ENCODE measurements around the gene AKAP6.

Gene AKAP6

GRCh38 chr14:32666308-32666707, 337.2 kb downstream of the AKAP6 start:
- no peak for DNase-seq

- no peak for DNase-seq
Observed at GRCh38 chr14:32667287-32667686, 338.2 kb downstream of the AKAP6 start.

GRCh38 chr14:32667791-32668190, 338.7 kb downstream of the AKAP6 start:
- no peak for DNase-seq

GRCh38 chr14:32669391-32669790, 340.3 kb downstream of the AKAP6 start:
- no peak for DNase-seq

- no peak for DNase-seq
Observed at GRCh38 chr14:32675433-32675832, 346.3 kb downstream of the AKAP6 start.

GRCh38 chr14:32677129-32677780, 348.2 kb downstream of the AKAP6 start:
- DNase-seq = no peak

- DNase-seq = no peak
Observed at GRCh38 chr14:32678088-32678487, 349.0 kb downstream of the AKAP6 start.

- DNase-seq = no peak
Observed at GRCh38 chr14:32679927-32680612, 351.0 kb downstream of the AKAP6 start.

GRCh38 chr14:32681598-32681997, 352.5 kb downstream of the AKAP6 start:
- no peak for DNase-seq

- peak in 9 of 51 donors; percentile 5 to 17 (median 9) for DNase-seq
Observed at GRCh38 chr14:32682214-32682613, 353.1 kb downstream of the AKAP6 start.

- no peak for DNase-seq
Observed at GRCh38 chr14:32683679-32684078, 354.6 kb downstream of the AKAP6 start.

- no peak for DNase-seq
Observed at GRCh38 chr14:32688941-32689340, 359.8 kb downstream of the AKAP6 start.

GRCh38 chr14:32692441-32692840, 363.3 kb downstream of the AKAP6 start:
- DNase-seq = no peak

- peak in 2 of 51 donors; percentile 9 to 16 for DNase-seq
Observed at GRCh38 chr14:32693114-32693513, 364.0 kb downstream of the AKAP6 start.

- no peak for DNase-seq
Observed at GRCh38 chr14:32694795-32695449, 365.8 kb downstream of the AKAP6 start.

GRCh38 chr14:32696325-32697091, 367.4 kb downstream of the AKAP6 start:
- no peak for DNase-seq

- DNase-seq = no peak
Observed at GRCh38 chr14:32697114-32697513, 368.0 kb downstream of the AKAP6 start.

- DNase-seq = no peak
Observed at GRCh38 chr14:32697704-32698103, 368.6 kb downstream of the AKAP6 start.

- no peak for DNase-seq
Observed at GRCh38 chr14:32698831-32699230, 369.7 kb downstream of the AKAP6 start.

GRCh38 chr14:32701475-32701874, 372.4 kb downstream of the AKAP6 start:
- no peak for DNase-seq

GRCh38 chr14:32702088-32702487, 373.0 kb downstream of the AKAP6 start:
- no peak for DNase-seq

- peak in 37 of 51 donors; percentile 6 to 77 (median 52) for DNase-seq
Observed at GRCh38 chr14:32702562-32702961, 373.5 kb downstream of the AKAP6 start.

Measured in hypothalamus (tissue), 51 donors.